GM23248 (cell line): Measurements from ENCODE around the gene SPTLC3.

Experiments
- EZH2 ChIP-seq: fragments of 200-600 bp; sonication (generic); IDR thresholded peaks from 2 replicates; pipeline ENCODE4 v1.6.1; 2018; ENCODE audit warnings: antibody characterized with exemption, mild to moderate bottlenecking; ENCODE audit not compliant: insufficient read depth, poor library complexity, severe bottlenecking
- EZH2phosphoT487 ChIP-seq: fragments of 200-600 bp; sonication (generic); IDR thresholded peaks from 2 replicates; pipeline ENCODE4 v1.6.1; 2018; ENCODE audit warnings: antibody characterized with exemption, moderate library complexity, mild to moderate bottlenecking, low read depth; ENCODE audit not compliant: insufficient read depth

GRCh38 chr20:12975833-12976608 lies 32.8 kb upstream of the SPTLC3 start:
- TF ChIP-seq EZH2phosphoT487 (no peak), EZH2 (no peak)
